ENCODE results near the gene CYYR1. TPM values are rescaled to one million over a fixed set of nuclear protein-coding genes. Genes with fewer than 3 reads are reported as not detected.

The CYYR1 gene
- polyA plus RNA-seq, 3 donors = 0.16 to 0.30 TPM; not detected in 1

- H3K9me3 Mint-ChIP-seq = peaks cover 0 to 5% (median 0%) of the 10 kb centered on the region in 7 donors
- no peak overlapping the region for H3K27ac Mint-ChIP-seq
- Histone ChIP-seq H2AFZ (ENCODE audit: insufficient read depth, low read depth, low read length, poor library complexity, severe bottlenecking) (no peak overlapping the region), H3K27me3 (ENCODE audit: control insufficient read depth in 2 of 2, insufficient read depth in 2 of 2, low read length in 2 of 2) (no peaks in the 10 kb centered on the region), H3K4me1 (ENCODE audit: control insufficient read depth in 1 of 2, insufficient read depth in 2 of 2, low read length in 2 of 2) (no peaks in the 10 kb centered on the region), H4K20me1 (ENCODE audit: insufficient read depth, low read length) (no peaks in the 10 kb centered on the region), H3K27ac (ENCODE audit: low read depth in 1 of 2, low read length in 2 of 2) (no peak overlapping the region), H3K36me3 (replicated peaks in 1 of 2; ENCODE audit: control insufficient read depth in 1 of 2, insufficient read depth in 2 of 2, low read length in 2 of 2) (no peaks in the 10 kb centered on the region), H3K9ac (ENCODE audit: insufficient read depth, low read length, poor library complexity, severe bottlenecking) (no peak overlapping the region), H3K4me2 (replicated peaks; ENCODE audit: extremely low read depth, low read length, poor library complexity, severe bottlenecking) (no peak overlapping the region), H3K4me3 (replicated peaks in 1 of 3; ENCODE audit: low read depth in 2 of 3, low read length in 3 of 3) (no peak overlapping the region), H3K79me2 (ENCODE audit: insufficient read depth, low read length) (no peaks in the 10 kb centered on the region), H3K9me3 (replicated peaks in 1 of 2; ENCODE audit: control insufficient read depth in 1 of 2, insufficient read depth in 1 of 2, low read length in 2 of 2) (no peaks in the 10 kb centered on the region)
- peaks cover 0 to 3% (median 0%) of the 10 kb centered on the region in 3 donors for H3K27me3 Mint-ChIP-seq (ENCODE audit: low read depth in 3 of 3)
- H3K4me3 Mint-ChIP-seq = no peak overlapping the region
- intact Hi-C loops (cut with micrococcal nuclease) = no loop called here
- H3K4me1 Mint-ChIP-seq = no peaks in the 10 kb centered on the region
- no peak for TF ChIP-seq CTCF (IDR thresholded peaks at IDR 0.05)
- no peaks in the 10 kb centered on the region for H3K36me3 Mint-ChIP-seq
- WGBS (ENCODE audit: insufficient coverage) = 60% methylated on average over 1 of the region's 2 CpGs
- no peak for DNase-seq
These were observed 64.2 kb downstream of the CYYR1 start for GRCh38 chr21:26508903-26509302.

GRCh38 chr21:26506956-26507355 is 66.1 kb downstream of the CYYR1 start:
- intact Hi-C loops (cut with micrococcal nuclease) = no loop called here
- 100% methylated on average over 1 of the region's 1 CpG for WGBS (ENCODE audit: insufficient coverage)
- H3K27me3 ChIP-seq (ENCODE audit: control insufficient read depth in 2 of 2, insufficient read depth in 2 of 2, low read length in 2 of 2) = no peaks in the 10 kb centered on the region
- H3K27ac ChIP-seq (ENCODE audit: low read depth in 1 of 2, low read length in 2 of 2) = no peak overlapping the region
- H3K36me3 Mint-ChIP-seq = no peaks in the 10 kb centered on the region
- H3K27me3 Mint-ChIP-seq (ENCODE audit: low read depth in 3 of 3) = peaks cover 0 to 3% (median 0%) of the 10 kb centered on the region in 3 donors
- no peaks in the 10 kb centered on the region for H3K9me3 Mint-ChIP-seq
- H3K79me2 ChIP-seq (ENCODE audit: insufficient read depth, low read length) = no peaks in the 10 kb centered on the region
- TF ChIP-seq CTCF (IDR thresholded peaks at IDR 0.05) = no peak
- no peak overlapping the region for H3K9ac ChIP-seq (ENCODE audit: insufficient read depth, low read length, poor library complexity, severe bottlenecking)
- DNase-seq = no peak
- no peaks in the 10 kb centered on the region for H3K9me3 ChIP-seq (replicated peaks in 1 of 2; ENCODE audit: control insufficient read depth in 1 of 2, insufficient read depth in 1 of 2, low read length in 2 of 2)
- no peak overlapping the region for H2AFZ ChIP-seq (ENCODE audit: insufficient read depth, low read depth, low read length, poor library complexity, severe bottlenecking)
- H3K27ac Mint-ChIP-seq = no peak overlapping the region
- no peak overlapping the region for H3K4me2 ChIP-seq (replicated peaks; ENCODE audit: extremely low read depth, low read length, poor library complexity, severe bottlenecking)
- no peaks in the 10 kb centered on the region for H3K4me1 Mint-ChIP-seq
- H3K4me1 ChIP-seq (ENCODE audit: control insufficient read depth in 1 of 2, insufficient read depth in 2 of 2, low read length in 2 of 2) = no peaks in the 10 kb centered on the region
- H3K36me3 ChIP-seq (replicated peaks in 1 of 2; ENCODE audit: control insufficient read depth in 1 of 2, insufficient read depth in 2 of 2, low read length in 2 of 2) = no peaks in the 10 kb centered on the region
- no peak overlapping the region for H3K4me3 Mint-ChIP-seq
- H4K20me1 ChIP-seq (ENCODE audit: insufficient read depth, low read length) = no peaks in the 10 kb centered on the region
- no peak overlapping the region for H3K4me3 ChIP-seq (replicated peaks in 1 of 3; ENCODE audit: low read depth in 2 of 3, low read length in 3 of 3)
